Measurements from ENCODE around the gene CEP72.

CEP72 gene

DNA sequence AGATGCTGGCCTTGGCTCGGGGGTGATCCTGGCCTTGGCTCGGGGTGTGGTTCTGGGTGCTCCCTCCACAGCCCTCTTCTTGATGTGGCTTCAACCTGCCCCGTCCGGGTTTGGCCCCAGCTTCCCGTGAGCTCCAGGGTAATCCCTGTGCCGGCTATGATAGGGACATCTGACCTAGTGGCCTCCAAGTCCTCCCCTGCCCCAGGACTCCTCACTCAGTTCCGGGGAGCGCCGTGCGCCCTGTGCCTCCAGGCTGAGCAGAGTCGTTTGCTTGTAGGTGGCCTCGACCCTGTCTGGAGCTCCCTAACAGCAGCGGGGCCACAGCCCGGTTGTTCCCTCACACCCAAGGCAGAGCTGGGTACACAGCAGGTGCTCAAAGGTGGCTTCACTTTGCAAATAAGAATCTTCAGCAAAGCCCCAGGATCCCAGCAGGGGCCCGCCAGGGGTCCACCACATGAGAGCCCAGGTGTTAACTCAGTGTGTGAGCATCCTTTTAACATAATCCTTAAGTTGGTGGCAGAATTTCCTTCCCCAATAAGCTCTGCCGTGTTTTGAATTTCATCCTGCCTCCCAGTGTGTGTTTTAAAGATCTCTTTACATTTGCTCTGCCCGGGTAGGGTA, 32.3 kb upstream of the CEP72 start:
- Histone ChIP-seq H3K4me1 (ENCODE audit: insufficient read depth, low read length, severe bottlenecking) (no peaks in the 10 kb centered on the region), H2AFZ (ENCODE audit: low read length) (no peak overlapping the region), H3K27ac (ENCODE audit: low read depth, low read length, poor library complexity, severe bottlenecking) (no peak overlapping the region), H4K20me1 (ENCODE audit: insufficient read depth, low read length) (no peaks in the 10 kb centered on the region), H3K4me2 (ENCODE audit: low read length) (no peak overlapping the region), H3K36me3 (ENCODE audit: insufficient read depth, low read length) (no peaks in the 10 kb centered on the region; the same call in 1 of the 2 replicates), H3K79me2 (ENCODE audit: insufficient read depth, low read length) (no peaks in the 10 kb centered on the region), H3K9me2 (ENCODE audit: low read depth, low read length) (no peaks in the 10 kb centered on the region), H3F3A (ENCODE audit: insufficient read depth, low read length) (no peaks in the 10 kb centered on the region), H3K27me3 (ENCODE audit: insufficient read depth, low read length) (no peaks in the 10 kb centered on the region; the same call in 1 of the 2 replicates), H3K9ac (ENCODE audit: low read length) (no peak overlapping the region), H3K9me3 (ENCODE audit: low read length) (0 out of 2 replicates have a peak, but pooled peaks cover 8% of the 10 kb centered on the region), H3K4me3 (ENCODE audit: low read depth, low read length, poor library complexity, severe bottlenecking) (no peak overlapping the region)
- TF ChIP-seq EZH2 (IDR thresholded peaks at IDR 0.05; ENCODE audit: borderline replicate concordance, low read length) (no peak), CTCF (IDR thresholded peaks at IDR 0.05; ENCODE audit: low read length) (no peak)

- Histone ChIP-seq H3F3A (ENCODE audit: insufficient read depth, low read length) (no peaks in the 10 kb centered on the region), H3K27me3 (ENCODE audit: insufficient read depth, low read length) (no peaks in the 10 kb centered on the region; the same call in 1 of the 2 replicates), H3K79me2 (ENCODE audit: insufficient read depth, low read length) (no peaks in the 10 kb centered on the region), H3K4me2 (ENCODE audit: low read length) (no peak overlapping the region), H3K9me2 (ENCODE audit: low read depth, low read length) (no peaks in the 10 kb centered on the region), H3K27ac (ENCODE audit: low read depth, low read length, poor library complexity, severe bottlenecking) (no peak overlapping the region), H2AFZ (ENCODE audit: low read length) (no peak overlapping the region), H3K9me3 (ENCODE audit: low read length) (0 out of 2 replicates have a peak, but pooled peaks cover 8% of the 10 kb centered on the region), H3K36me3 (ENCODE audit: insufficient read depth, low read length) (no peaks in the 10 kb centered on the region; the same call in 1 of the 2 replicates), H3K9ac (ENCODE audit: low read length) (no peak overlapping the region), H3K4me3 (ENCODE audit: low read depth, low read length, poor library complexity, severe bottlenecking) (no peak overlapping the region), H3K4me1 (ENCODE audit: insufficient read depth, low read length, severe bottlenecking) (no peaks in the 10 kb centered on the region), H4K20me1 (ENCODE audit: insufficient read depth, low read length) (no peaks in the 10 kb centered on the region)
- TF ChIP-seq EZH2 (IDR thresholded peaks at IDR 0.05; ENCODE audit: borderline replicate concordance, low read length) (no peak), CTCF (IDR thresholded peaks at IDR 0.05; ENCODE audit: low read length) (no peak)
These were observed 31.7 kb upstream of the CEP72 start for GRCh38 chr5:580436-580835.

DNA sequence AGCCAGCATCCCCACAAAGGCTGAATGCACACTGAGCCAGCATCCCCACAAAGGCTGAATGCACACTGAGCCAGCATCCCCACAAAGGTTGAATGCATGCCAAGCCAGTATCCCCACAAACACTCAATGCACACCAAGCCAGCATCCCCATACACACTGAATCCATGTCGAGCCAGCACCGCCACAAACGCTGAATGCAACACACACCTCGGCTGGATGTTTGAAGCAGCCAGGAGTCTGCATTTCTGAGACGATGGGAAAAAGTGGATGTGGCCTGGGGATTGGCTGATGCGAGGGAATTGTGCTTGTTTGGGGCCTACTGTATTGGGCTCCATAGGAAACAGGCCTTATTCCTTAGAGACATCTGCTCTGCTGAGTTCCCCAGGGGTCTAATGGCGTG, 30.9 kb upstream of the CEP72 start:
- Histone ChIP-seq H2AFZ (ENCODE audit: low read length) (no peak overlapping the region), H3K27me3 (ENCODE audit: insufficient read depth, low read length) (no peaks in the 10 kb centered on the region; the same call in 1 of the 2 replicates)

More for the DNA sequence above, 30.9 kb upstream of the CEP72 start:
- H3K9me2 ChIP-seq (ENCODE audit: low read depth, low read length), result no peaks in the 10 kb centered on the region
- no peak overlapping the region for H3K9ac ChIP-seq (ENCODE audit: low read length)
- H3K27ac ChIP-seq (ENCODE audit: low read depth, low read length, poor library complexity, severe bottlenecking), result no peak overlapping the region
- no peaks in the 10 kb centered on the region for H3F3A ChIP-seq (ENCODE audit: insufficient read depth, low read length)
- H3K4me2 ChIP-seq (ENCODE audit: low read length), result no peak overlapping the region
- H3K9me3 ChIP-seq (ENCODE audit: low read length), result 0 out of 2 replicates have a peak, but pooled peaks cover 8% of the 10 kb centered on the region
- H4K20me1 ChIP-seq (ENCODE audit: insufficient read depth, low read length), result no peaks in the 10 kb centered on the region
- H3K4me3 ChIP-seq (ENCODE audit: low read depth, low read length, poor library complexity, severe bottlenecking), result no peak overlapping the region
- no peaks in the 10 kb centered on the region for H3K79me2 ChIP-seq (ENCODE audit: insufficient read depth, low read length)
- H3K36me3 ChIP-seq (ENCODE audit: insufficient read depth, low read length), result no peaks in the 10 kb centered on the region; the same call in 1 of the 2 replicates
- no peaks in the 10 kb centered on the region for H3K4me1 ChIP-seq (ENCODE audit: insufficient read depth, low read length, severe bottlenecking)
- TF ChIP-seq CTCF (IDR thresholded peaks at IDR 0.05; ENCODE audit: low read length), result no peak
- no peak for TF ChIP-seq EZH2 (IDR thresholded peaks at IDR 0.05; ENCODE audit: borderline replicate concordance, low read length)
